GM12878 (cell line): ENCODE measurements around the gene TPT1. TPM values are rescaled to one million over a fixed set of nuclear protein-coding genes. Genes with fewer than 3 reads are reported as not detected.

Experiments
- ATAC-seq: fragments of 200-7000 bp; cut with Tn5 transposase; 3 replicates; pipeline ENCODE4 v1.9.1; 2020; ENCODE audit warnings: mild to moderate bottlenecking, moderate library complexity
- BruUV-seq: library from RNA; stranded (reverse); fragments of 400-500 nt; replicated peaks from 2 replicates; lab custom pipeline; 2021; lab: Mats Ljungman, UMichigan
- CTCF ChIA-PET: fragments of 300-600 bp; sonication (Branson Sonifier 250); formaldehyde crosslinking; extraction: SDS; loops from one replicate; lab custom pipeline; 2021; ENCODE audit warnings: inconsistent platforms; lab: Yijun Ruan, JAX
- POLR2A ChIA-PET: fragments of 350-600 bp; formaldehyde crosslinking; extraction: SDS; loops from one replicate; lab custom pipeline; 2021; ENCODE audit warnings: inconsistent platforms; lab: Charles Lee
- RAD21 ChIA-PET: fragments of 300-600 bp; sonication (Branson Sonifier 250); formaldehyde crosslinking; loops from one replicate; lab custom pipeline; 2023; ENCODE audit warnings: antibody characterized with exemption; ENCODE audit not compliant: unreplicated experiment; lab: Charles Lee
- SMC1A ChIA-PET: fragments of 300-600 bp; sonication (Branson Sonifier 250); formaldehyde crosslinking; loops from one replicate; lab custom pipeline; 2023; ENCODE audit not compliant: unreplicated experiment, uncharacterized antibody; lab: Charles Lee
- DNase-seq: peaks from one replicate; pipeline ENCODE4 v3.0.0-alpha.2; 2011; ENCODE audit warnings: low read depth, low spot score
- FAIRE-seq: peaks from 3 replicates; lab custom pipeline; 2011; peaks lifted over from hg19 to GRCh38; lab: Jason Lieb, UNC
- H2AFZ ChIP-seq: 2 replicates; pipeline ENCODE4 v1.6.0; 2011; ENCODE audit warnings: low read depth, low read length, control low read depth; ENCODE audit not compliant: control insufficient read depth
- H3K27ac ChIP-seq: 2 replicates; pipeline ENCODE4 v1.5.1; 2011; ENCODE audit warnings: control low read depth; ENCODE audit not compliant: control insufficient read depth, insufficient read depth
- H3K27me3 ChIP-seq, 2 experiments: replicated peaks in 1 of 2; 2 replicates each; pipeline versions ENCODE4 v1.6.0 to v1.6.1; 2011; ENCODE audit warnings: low read length in 1 of 2; ENCODE audit not compliant: control insufficient read depth in 2 of 2, insufficient read depth in 2 of 2
- H3K36me3 ChIP-seq, 2 experiments: 2 replicates each; pipeline ENCODE4 v1.5.1; 2011; ENCODE audit warnings: low read length in 1 of 2; ENCODE audit not compliant: control insufficient read depth in 2 of 2, insufficient read depth in 2 of 2
- H3K4me1 ChIP-seq: 2 replicates; pipeline ENCODE4 v1.6.1; 2011; ENCODE audit warnings: mild to moderate bottlenecking, low read length, moderate library complexity, mixed read lengths; ENCODE audit not compliant: control insufficient read depth, insufficient read depth
- H3K4me2 ChIP-seq: 2 replicates; pipeline ENCODE4 v1.6.0; 2011; ENCODE audit warnings: control low read depth; ENCODE audit not compliant: control insufficient read depth, insufficient read depth
- H3K4me3 ChIP-seq: fragments of 200-600 bp; sonication (generic); 2 replicates; pipeline ENCODE4 v1.5.1; 2016
- H3K79me2 ChIP-seq: 2 replicates; pipeline ENCODE4 v1.6.0; 2011; ENCODE audit warnings: low read length; ENCODE audit not compliant: control insufficient read depth, insufficient read depth
- H3K9ac ChIP-seq: 2 replicates; pipeline ENCODE4 v1.8.0; 2011; ENCODE audit warnings: low read length, control low read depth, mixed read lengths; ENCODE audit not compliant: control insufficient read depth, insufficient read depth
- H3K9me3 ChIP-seq: replicated peaks from 3 replicates; pipeline ENCODE4 v1.5.1; 2011; ENCODE audit warnings: mild to moderate bottlenecking, low read length; ENCODE audit not compliant: control insufficient read depth, insufficient read depth
- H4K20me1 ChIP-seq: 2 replicates; pipeline ENCODE4 v1.6.0; 2011; ENCODE audit not compliant: control insufficient read depth, insufficient read depth
- CBX5 ChIP-seq: sonication (generic); IDR thresholded peaks from 2 replicates; pipeline ENCODE4 v1.6.1; 2016; ENCODE audit warnings: low read depth, moderate library complexity, mild to moderate bottlenecking, inconsistent platforms
- CHD4 ChIP-seq: fragments of 200-600 bp; sonication (generic); IDR thresholded peaks from 2 replicates; pipeline ENCODE4 v1.6.1; 2016; ENCODE audit warnings: mild to moderate bottlenecking
- E4F1 ChIP-seq: fragments of 450-650 bp; IDR thresholded peaks from 2 replicates; pipeline ENCODE4 v1.6.1; 2018; ENCODE audit warnings: borderline replicate concordance, mild to moderate bottlenecking; ENCODE audit not compliant: partially characterized antibody
- ELK1 ChIP-seq: IDR thresholded peaks from 2 replicates; pipeline ENCODE4 v1.6.1; 2012; ENCODE audit warnings: low read depth, low read length, improper control_type of control experiment
- ESRRA ChIP-seq: IDR thresholded peaks from 2 replicates; pipeline ENCODE4 v1.6.1; 2012; ENCODE audit warnings: mild to moderate bottlenecking, low read length, improper control_type of control experiment
- HDAC6 ChIP-seq: fragments of 200-600 bp; sonication (generic); IDR thresholded peaks from one replicate; pipeline ENCODE4 v1.8.0; 2017; ENCODE audit warnings: antibody characterized with exemption; ENCODE audit not compliant: unreplicated experiment
- IRF4 ChIP-seq: IDR thresholded peaks from 2 replicates; pipeline ENCODE4 v1.6.1; 2011; ENCODE audit warnings: low read depth, low read length
- MEF2A ChIP-seq: IDR thresholded peaks from 2 replicates; pipeline ENCODE4 v1.6.1; 2011; ENCODE audit warnings: low read depth, mild to moderate bottlenecking, low read length, moderate library complexity; ENCODE audit not compliant: insufficient read depth
- NFYB ChIP-seq: IDR thresholded peaks from 2 replicates; pipeline ENCODE4 v1.6.1; 2011; ENCODE audit warnings: low read depth, mild to moderate bottlenecking, low read length, improper control_type of control experiment, moderate library complexity; ENCODE audit not compliant: insufficient read depth
- PAX5 ChIP-seq: IDR thresholded peaks from 2 replicates; pipeline ENCODE4 v1.6.1; 2011; ENCODE audit warnings: low read depth, low read length, borderline replicate concordance
- RAD21 ChIP-seq: IDR thresholded peaks from 2 replicates; pipeline ENCODE4 v1.6.1; 2011; ENCODE audit warnings: mild to moderate bottlenecking, low read depth, low read length, moderate library complexity; ENCODE audit not compliant: insufficient read depth
- TCF3 ChIP-seq: IDR thresholded peaks from 2 replicates; pipeline ENCODE4 v1.6.1; 2012; ENCODE audit warnings: low read depth, mild to moderate bottlenecking, low read length, borderline replicate concordance; ENCODE audit not compliant: insufficient read depth
- WGBS: methylation state at CpG from one replicate; pipeline ENCODE4 v1.1.6; 2016; ENCODE audit warnings: low lambda C conversion rate; ENCODE audit not compliant: insufficient replicate concordance, insufficient coverage; ENCODE audit errors: missing lambda C conversion rate; 5-methylcytosine and 5-hydroxymethylcytosine counted together
- in situ Hi-C: fragments of 300-500 bp; cut with MboI; formaldehyde crosslinking; loops from 9 replicates; pipeline ENCODE4 v1.14.3; 2018; ENCODE audit warnings: mixed read lengths
- intact Hi-C: fragments of 100-400 bp; cut with micrococcal nuclease; formaldehyde crosslinking; loops from one replicate; pipeline ENCODE4 v1.14.2; 2022; ENCODE audit not compliant: unreplicated experiment
- polyA plus RNA-seq, 11 experiments: library from polyadenylated mRNA; depleted of rRNA in 4 of 11; unstranded in 6 of 11; stranded (reverse) in 5 of 11; fragments of >200 nt; fragmentation: Nextera tagmentation in 4 of 11; fragmentation: Illumina TruSeq in 1 of 11; extraction: Ambion mirVana in 4 of 11; extraction: Trizol in 1 of 11; gene quantifications; 1 replicate in 1 of 11; 2 replicates in 10 of 11; pipeline versions ENCODE4 v1.2.1 to v1.2.3, GENCODE V29; 2011 to 2016; ENCODE audit warnings: inconsistent platforms in 2 of 11, missing spikeins in 2 of 11, low read depth in 1 of 11
- total RNA-seq, 4 experiments: library from RNA; depleted of rRNA in 3 of 4; stranded (reverse); fragments of >200 nt in 3 of 4; fragmentation: Illumina TruSeq in 1 of 4; extraction: Trizol in 1 of 4; gene quantifications; 2 replicates each; pipeline versions ENCODE4 v1.2.1 to v1.2.3, GENCODE V29; 2013 to 2021
- TF ChIP-seq, protein P1 (sequence below), 3 experiments: IDR thresholded peaks in 2 of 3; conservative IDR thresholded peaks in 1 of 3; 2 replicates each; pipeline ENCODE4 v1.5.1; 2011; ENCODE audit warnings: low read depth in 3 of 3, low read length in 3 of 3, mild to moderate bottlenecking in 3 of 3, control low read depth in 2 of 3, moderate library complexity in 2 of 3, inconsistent platforms in 1 of 3, mixed read lengths in 1 of 3; ENCODE audit not compliant: control insufficient read depth in 2 of 3, insufficient read depth in 1 of 3; ENCODE audit errors: extremely low read depth in 1 of 3
- TF ChIP-seq, protein P2 (sequence below): IDR thresholded peaks from 2 replicates; pipeline ENCODE4 v1.6.1; 2012; ENCODE audit warnings: low read length, inconsistent platforms
- TF ChIP-seq, protein P3 (sequence below): fragments of 450-650 bp; IDR thresholded peaks from 2 replicates; pipeline ENCODE4 v1.6.1; 2017; ENCODE audit warnings: mild to moderate bottlenecking

Gene TPT1
- total and polyA plus RNA-seq, 10 of the 15 experiments (the other 5 are each of a cell fraction or from before 2014, with no cell fraction given): 1,038 to 5,925 (median 2,336) TPM

- Histone ChIP-seq H3K79me2 (no peaks in the 10 kb centered on the region), H3K36me3 (peaks cover 0 to 4% of the 10 kb centered on the region in 2 experiments; a peak in 1 of 4 replicates), H3K9me3 (no peaks in the 10 kb centered on the region; the same call in 2 of the 3 replicates), H3K4me2 (no peak overlapping the region), H3K9ac (no peak overlapping the region), H3K4me3 (no peak overlapping the region), H3K27me3 (no peaks in the 10 kb centered on the region), H3K4me1 (peaks cover 9% of the 10 kb centered on the region), H4K20me1 (no peaks in the 10 kb centered on the region), H2AFZ (no peak overlapping the region), H3K27ac (no peak overlapping the region)
- 85% methylated on average over 2 of the region's 2 CpGs for WGBS
- no TSS peak for BruUV-seq
- ChIA-PET POLR2A (no interaction called here), RAD21 (no interaction called here), CTCF (interaction anchor here (0.9 to 1.0 kb wide), 3 partner anchors 9 to 53 kb away, joined by 3 read pairs; no protein-coding TSS in a partner anchor), SMC1A (interaction anchor here (0.6 to 1.1 kb wide), 3 partner anchors 32 to 310 kb away, joined by 3 to 4 read pairs (median 4); no protein-coding TSS in a partner anchor)
- intact Hi-C loops: no loop called here
- ATAC-seq (peak; percentile 21), DNase-seq (no peak), FAIRE-seq (no peak)
- in situ Hi-C loops: no loop called here
- TF ChIP-seq MEF2A: no peak
- TF ChIP-seq ESRRA: no peak
- TF ChIP-seq RAD21: no peak
- TF ChIP-seq HDAC6: no peak
- no peak for TF ChIP-seq IRF4
- no peak for TF ChIP-seq TCF3
- TF ChIP-seq ELK1: no peak
- TF ChIP-seq NFYB: no peak
- TF ChIP-seq CBX5: no peak
- TF ChIP-seq PAX5: no peak
- TF ChIP-seq, protein P1, sequence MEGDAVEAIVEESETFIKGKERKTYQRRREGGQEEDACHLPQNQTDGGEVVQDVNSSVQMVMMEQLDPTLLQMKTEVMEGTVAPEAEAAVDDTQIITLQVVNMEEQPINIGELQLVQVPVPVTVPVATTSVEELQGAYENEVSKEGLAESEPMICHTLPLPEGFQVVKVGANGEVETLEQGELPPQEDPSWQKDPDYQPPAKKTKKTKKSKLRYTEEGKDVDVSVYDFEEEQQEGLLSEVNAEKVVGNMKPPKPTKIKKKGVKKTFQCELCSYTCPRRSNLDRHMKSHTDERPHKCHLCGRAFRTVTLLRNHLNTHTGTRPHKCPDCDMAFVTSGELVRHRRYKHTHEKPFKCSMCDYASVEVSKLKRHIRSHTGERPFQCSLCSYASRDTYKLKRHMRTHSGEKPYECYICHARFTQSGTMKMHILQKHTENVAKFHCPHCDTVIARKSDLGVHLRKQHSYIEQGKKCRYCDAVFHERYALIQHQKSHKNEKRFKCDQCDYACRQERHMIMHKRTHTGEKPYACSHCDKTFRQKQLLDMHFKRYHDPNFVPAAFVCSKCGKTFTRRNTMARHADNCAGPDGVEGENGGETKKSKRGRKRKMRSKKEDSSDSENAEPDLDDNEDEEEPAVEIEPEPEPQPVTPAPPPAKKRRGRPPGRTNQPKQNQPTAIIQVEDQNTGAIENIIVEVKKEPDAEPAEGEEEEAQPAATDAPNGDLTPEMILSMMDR (IDR thresholded peaks at IDR 0.05 in 2 of 3, conservative IDR thresholded peaks at IDR 0.05 in 1 of 3; ENCODE audit: control insufficient read depth in 2 of 3, extremely low read depth in 1 of 3, insufficient read depth in 1 of 3, low read depth in 3 of 3, low read length in 3 of 3): 0 out of 6 replicates have a peak, but pooled peaks of 2 of the 3 experiments have one; percentile 8 to 12
- TF ChIP-seq, protein P2, sequence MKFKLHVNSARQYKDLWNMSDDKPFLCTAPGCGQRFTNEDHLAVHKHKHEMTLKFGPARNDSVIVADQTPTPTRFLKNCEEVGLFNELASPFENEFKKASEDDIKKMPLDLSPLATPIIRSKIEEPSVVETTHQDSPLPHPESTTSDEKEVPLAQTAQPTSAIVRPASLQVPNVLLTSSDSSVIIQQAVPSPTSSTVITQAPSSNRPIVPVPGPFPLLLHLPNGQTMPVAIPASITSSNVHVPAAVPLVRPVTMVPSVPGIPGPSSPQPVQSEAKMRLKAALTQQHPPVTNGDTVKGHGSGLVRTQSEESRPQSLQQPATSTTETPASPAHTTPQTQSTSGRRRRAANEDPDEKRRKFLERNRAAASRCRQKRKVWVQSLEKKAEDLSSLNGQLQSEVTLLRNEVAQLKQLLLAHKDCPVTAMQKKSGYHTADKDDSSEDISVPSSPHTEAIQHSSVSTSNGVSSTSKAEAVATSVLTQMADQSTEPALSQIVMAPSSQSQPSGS: no peak
- TF ChIP-seq, protein P3, sequence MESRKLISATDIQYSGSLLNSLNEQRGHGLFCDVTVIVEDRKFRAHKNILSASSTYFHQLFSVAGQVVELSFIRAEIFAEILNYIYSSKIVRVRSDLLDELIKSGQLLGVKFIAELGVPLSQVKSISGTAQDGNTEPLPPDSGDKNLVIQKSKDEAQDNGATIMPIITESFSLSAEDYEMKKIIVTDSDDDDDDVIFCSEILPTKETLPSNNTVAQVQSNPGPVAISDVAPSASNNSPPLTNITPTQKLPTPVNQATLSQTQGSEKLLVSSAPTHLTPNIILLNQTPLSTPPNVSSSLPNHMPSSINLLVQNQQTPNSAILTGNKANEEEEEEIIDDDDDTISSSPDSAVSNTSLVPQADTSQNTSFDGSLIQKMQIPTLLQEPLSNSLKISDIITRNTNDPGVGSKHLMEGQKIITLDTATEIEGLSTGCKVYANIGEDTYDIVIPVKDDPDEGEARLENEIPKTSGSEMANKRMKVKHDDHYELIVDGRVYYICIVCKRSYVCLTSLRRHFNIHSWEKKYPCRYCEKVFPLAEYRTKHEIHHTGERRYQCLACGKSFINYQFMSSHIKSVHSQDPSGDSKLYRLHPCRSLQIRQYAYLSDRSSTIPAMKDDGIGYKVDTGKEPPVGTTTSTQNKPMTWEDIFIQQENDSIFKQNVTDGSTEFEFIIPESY: no peak
- no peak for TF ChIP-seq E4F1
- TF ChIP-seq CHD4: no peak
Measured at GRCh38 chr13:45362939-45363338, 22.0 kb upstream of the TPT1 start.
